ENCODE results near the gene AFF3.

The AFF3 gene

DNA sequence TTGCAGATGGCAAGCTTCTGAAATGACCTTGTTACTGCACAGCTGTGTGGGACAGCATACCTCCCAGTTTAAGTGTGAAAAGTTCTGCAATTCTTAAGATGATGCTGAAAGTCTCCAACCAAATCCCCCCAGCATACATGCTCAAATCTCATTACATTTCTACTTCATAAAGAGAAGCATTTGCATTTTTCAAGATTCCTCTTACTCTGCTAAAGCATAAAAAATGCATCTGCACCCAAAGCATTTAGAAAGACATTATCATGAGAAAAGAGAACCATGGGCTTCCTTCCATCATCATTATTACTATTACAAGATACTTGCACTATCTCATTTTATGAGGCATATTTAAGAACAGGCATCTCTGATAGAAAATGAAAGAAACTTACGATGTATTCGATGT is 415.7 kb downstream of the AFF3 start:
- no peak for TF ChIP-seq CTCF (IDR thresholded peaks at IDR 0.05; ENCODE audit: borderline replicate concordance, control extremely low read depth, extremely low read depth, insufficient read depth, missing control alignments)
- in situ Hi-C loops (cut with MboI; ENCODE audit: low sequenced_read_pairs, unreplicated experiment) = no loop called here

GRCh38 chr2:99725820-99726219 is 416.6 kb downstream of the AFF3 start:
- DNase-seq (ENCODE audit: low spot score) = no peak
- TF ChIP-seq CTCF (IDR thresholded peaks at IDR 0.05; ENCODE audit: borderline replicate concordance, control extremely low read depth, extremely low read depth, insufficient read depth, missing control alignments) = no peak
- in situ Hi-C loops (cut with MboI; ENCODE audit: low sequenced_read_pairs, unreplicated experiment) = no loop called here

More for the DNA sequence above, 415.7 kb downstream of the AFF3 start:
- DNase-seq (ENCODE audit: low spot score) = no peak

DNA sequence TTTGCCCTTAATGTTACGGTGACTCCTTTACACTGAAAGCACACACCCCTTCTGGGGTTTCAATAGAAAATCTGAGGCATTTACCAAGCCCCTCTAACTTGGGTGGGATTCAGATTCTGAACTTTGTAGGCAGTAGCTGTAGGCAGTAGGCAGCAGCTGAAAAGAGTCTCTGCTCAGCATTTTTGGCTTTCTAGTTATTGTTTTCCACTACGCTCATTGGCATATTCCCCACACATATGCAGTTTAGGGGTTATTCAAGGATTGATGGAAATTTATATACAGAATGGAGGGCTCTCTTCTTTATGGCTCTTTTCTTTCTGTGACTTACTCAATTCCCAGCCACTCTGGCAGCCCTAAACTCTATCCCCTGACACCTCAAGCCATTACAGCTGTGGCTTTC is 419.9 kb downstream of the AFF3 start:
- no peak for TF ChIP-seq CTCF (IDR thresholded peaks at IDR 0.05; ENCODE audit: borderline replicate concordance, control extremely low read depth, extremely low read depth, insufficient read depth, missing control alignments)
- no peak for DNase-seq (ENCODE audit: low spot score)
- in situ Hi-C loops (cut with MboI; ENCODE audit: low sequenced_read_pairs, unreplicated experiment) = no loop called here

DNA sequence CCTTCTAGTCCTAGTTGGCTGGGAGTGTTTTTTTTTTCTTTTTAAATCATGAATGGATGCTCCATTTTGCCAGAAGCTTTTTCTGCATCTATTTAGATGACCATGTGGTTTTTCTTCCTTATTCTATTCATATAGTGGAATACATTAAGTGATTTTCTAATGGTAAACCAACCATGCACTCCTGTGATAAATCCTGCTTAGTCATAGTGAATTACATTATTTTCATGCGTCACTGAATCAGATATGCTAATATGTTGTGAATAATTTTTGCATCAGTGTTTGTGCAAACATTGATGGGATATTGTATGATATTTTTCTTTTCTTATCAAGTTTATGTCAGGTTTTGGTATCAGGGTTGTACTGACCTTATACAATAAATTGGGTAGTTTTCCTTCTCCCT is 423.3 kb downstream of the AFF3 start:
- no peak for TF ChIP-seq CTCF (IDR thresholded peaks at IDR 0.05; ENCODE audit: borderline replicate concordance, control extremely low read depth, extremely low read depth, insufficient read depth, missing control alignments)
- DNase-seq (ENCODE audit: low spot score) = no peak
- in situ Hi-C loops (cut with MboI; ENCODE audit: low sequenced_read_pairs, unreplicated experiment) = no loop called here

DNA sequence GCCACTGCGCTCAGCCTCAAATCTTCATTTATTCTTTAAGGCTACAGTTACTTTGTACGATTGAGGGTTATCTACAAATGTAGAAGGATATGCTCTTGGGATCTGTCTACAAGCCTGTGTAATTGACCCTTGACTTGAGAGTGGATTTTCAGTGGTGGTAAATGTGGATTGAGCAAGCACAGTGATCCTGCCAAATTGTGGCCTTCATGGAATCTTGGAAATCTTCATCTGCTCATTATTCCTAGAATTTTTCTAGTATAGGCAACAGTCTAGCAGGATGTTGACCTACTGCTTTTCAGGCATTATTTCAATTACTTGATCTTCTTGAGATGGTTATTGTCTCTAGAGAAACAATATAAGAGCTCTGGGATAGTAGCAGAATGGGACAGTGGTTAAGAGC is 426.4 kb downstream of the AFF3 start:
- no peak for TF ChIP-seq CTCF (IDR thresholded peaks at IDR 0.05; ENCODE audit: borderline replicate concordance, control extremely low read depth, extremely low read depth, insufficient read depth, missing control alignments)
- in situ Hi-C loops (cut with MboI; ENCODE audit: low sequenced_read_pairs, unreplicated experiment) = no loop called here
- no peak for DNase-seq (ENCODE audit: low spot score)

DNA sequence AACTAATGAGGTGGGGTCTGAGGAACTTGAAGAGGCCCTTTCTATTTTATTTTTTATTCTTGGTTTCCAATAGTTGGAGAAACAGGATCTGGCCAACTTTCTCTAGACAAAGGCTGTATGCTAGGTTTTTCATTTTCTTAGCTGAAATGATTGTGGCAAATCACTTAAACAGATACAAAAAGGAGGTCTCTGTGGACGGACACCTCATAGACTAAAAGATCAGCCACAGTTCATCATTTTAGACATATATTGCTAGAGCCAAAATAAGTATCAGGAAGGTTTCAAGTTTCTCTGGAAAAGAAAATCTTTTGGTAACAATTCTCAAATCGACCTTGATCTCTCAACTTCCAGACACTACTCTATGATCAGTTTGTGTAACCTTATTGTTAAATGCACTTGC is 428.0 kb downstream of the AFF3 start:
- no peak for DNase-seq (ENCODE audit: low spot score)
- in situ Hi-C loops (cut with MboI; ENCODE audit: low sequenced_read_pairs, unreplicated experiment) = no loop called here
- no peak for TF ChIP-seq CTCF (IDR thresholded peaks at IDR 0.05; ENCODE audit: borderline replicate concordance, control extremely low read depth, extremely low read depth, insufficient read depth, missing control alignments)

GRCh38 chr2:99711144-99711543 is 431.2 kb downstream of the AFF3 start:
- no peak for DNase-seq (ENCODE audit: low spot score)
- TF ChIP-seq CTCF (IDR thresholded peaks at IDR 0.05; ENCODE audit: borderline replicate concordance, control extremely low read depth, extremely low read depth, insufficient read depth, missing control alignments) = no peak
- in situ Hi-C loops (cut with MboI; ENCODE audit: low sequenced_read_pairs, unreplicated experiment) = no loop called here

All from GM13976 (cell line).